ENCODE results near the gene MPPED1. TPM values are rescaled to one million over a fixed set of nuclear protein-coding genes. Genes with fewer than 3 reads are reported as not detected.

Gene MPPED1
- total RNA-seq, 1 donor from 2014 or later, result not detected

DNA sequence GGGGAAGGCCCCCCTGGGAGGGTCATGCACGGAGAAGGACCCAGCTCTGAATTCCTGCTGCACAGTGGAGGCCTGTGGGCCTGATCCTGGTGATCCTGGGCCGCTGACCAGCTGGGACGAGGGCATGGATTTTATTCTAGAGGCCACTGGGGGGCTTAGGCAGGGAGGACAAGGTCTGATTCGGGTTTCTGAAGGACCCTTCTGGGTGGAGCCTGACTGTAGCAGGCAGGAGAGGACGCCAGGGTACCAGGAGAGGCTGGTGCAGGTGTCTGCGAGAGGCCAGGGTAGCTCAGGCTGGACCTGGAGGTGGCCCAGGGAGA is 31.3 kb downstream of the MPPED1 start:
- FAIRE-seq, result no peak

DNA sequence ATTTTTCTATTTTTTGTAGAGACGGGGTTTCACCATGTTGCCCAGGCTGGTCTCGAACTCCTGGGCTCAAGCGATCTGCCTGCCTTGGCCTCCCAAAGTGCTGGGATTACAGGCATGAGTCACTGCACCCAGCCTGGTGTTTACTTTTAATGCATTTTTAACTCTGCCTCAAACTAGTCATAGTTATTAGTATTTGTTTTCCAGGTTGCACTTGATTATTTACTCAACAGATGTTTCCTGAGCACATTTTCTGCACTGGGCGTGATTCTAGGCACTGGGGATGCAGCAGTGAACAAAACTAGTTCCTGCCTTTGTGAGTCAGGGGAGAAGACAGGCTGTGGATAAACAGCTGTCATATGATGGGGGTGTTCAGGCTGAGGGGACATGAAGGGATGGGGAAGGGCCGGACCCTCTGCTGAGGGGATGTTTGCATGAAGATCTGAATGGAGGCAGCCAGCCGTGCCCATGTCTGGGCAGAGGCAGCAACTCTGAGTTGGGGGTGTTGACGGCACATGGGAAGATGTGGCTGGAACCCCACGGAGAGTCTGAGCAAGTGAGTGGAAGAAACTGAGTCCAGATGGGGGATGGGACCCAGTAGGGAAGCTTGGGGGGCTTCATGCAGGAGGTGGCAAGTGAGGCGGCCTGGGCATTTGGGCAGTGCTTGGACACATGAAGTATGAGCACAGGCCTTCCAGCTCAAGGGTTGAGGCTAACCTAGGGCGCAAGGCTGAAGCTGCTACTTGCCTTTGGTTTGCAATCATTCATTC is 34.4 kb downstream of the MPPED1 start:
- H3K27ac ChIP-seq (ENCODE audit: low read depth, low read length), result no peak overlapping the region
- H4K20me1 ChIP-seq (ENCODE audit: insufficient read depth, low read length), result no peaks in the 10 kb centered on the region
- TF ChIP-seq, protein P1, sequence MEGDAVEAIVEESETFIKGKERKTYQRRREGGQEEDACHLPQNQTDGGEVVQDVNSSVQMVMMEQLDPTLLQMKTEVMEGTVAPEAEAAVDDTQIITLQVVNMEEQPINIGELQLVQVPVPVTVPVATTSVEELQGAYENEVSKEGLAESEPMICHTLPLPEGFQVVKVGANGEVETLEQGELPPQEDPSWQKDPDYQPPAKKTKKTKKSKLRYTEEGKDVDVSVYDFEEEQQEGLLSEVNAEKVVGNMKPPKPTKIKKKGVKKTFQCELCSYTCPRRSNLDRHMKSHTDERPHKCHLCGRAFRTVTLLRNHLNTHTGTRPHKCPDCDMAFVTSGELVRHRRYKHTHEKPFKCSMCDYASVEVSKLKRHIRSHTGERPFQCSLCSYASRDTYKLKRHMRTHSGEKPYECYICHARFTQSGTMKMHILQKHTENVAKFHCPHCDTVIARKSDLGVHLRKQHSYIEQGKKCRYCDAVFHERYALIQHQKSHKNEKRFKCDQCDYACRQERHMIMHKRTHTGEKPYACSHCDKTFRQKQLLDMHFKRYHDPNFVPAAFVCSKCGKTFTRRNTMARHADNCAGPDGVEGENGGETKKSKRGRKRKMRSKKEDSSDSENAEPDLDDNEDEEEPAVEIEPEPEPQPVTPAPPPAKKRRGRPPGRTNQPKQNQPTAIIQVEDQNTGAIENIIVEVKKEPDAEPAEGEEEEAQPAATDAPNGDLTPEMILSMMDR (IDR thresholded peaks at IDR 0.05; ENCODE audit: insufficient read depth, low read depth, low read length), result no peak
- TF ChIP-seq EZH2 (IDR thresholded peaks at IDR 0.05; ENCODE audit: insufficient read depth, low read length), result no peak
- no peak overlapping the region for H3K9ac ChIP-seq (ENCODE audit: low read length)
- H3K79me2 ChIP-seq (ENCODE audit: insufficient read depth, low read length), result no peaks in the 10 kb centered on the region
- no peaks in the 10 kb centered on the region for H3K4me1 ChIP-seq (ENCODE audit: insufficient read depth, low read length)
- no peak overlapping the region for H2AFZ ChIP-seq (ENCODE audit: low read depth, low read length)
- no peaks in the 10 kb centered on the region for H3K36me3 Mint-ChIP-seq (ENCODE audit: low read depth, unreplicated experiment)
- peaks cover 8% of the 10 kb centered on the region for H3K9me3 Mint-ChIP-seq (ENCODE audit: unreplicated experiment)
- H3K27ac Mint-ChIP-seq (ENCODE audit: unreplicated experiment), result no peak overlapping the region
- peaks cover 56% of the 10 kb centered on the region for H3K27me3 Mint-ChIP-seq (ENCODE audit: low read depth, unreplicated experiment)
- FAIRE-seq, result no peak
- no peak overlapping the region for H3K4me3 ChIP-seq (ENCODE audit: insufficient read depth, low read depth, low read length)
- no peaks in the 10 kb centered on the region for H3K4me1 Mint-ChIP-seq (ENCODE audit: low read depth, unreplicated experiment)
- H3K4me2 ChIP-seq (ENCODE audit: low read length), result no peak overlapping the region
- no peaks in the 10 kb centered on the region for H3K9me3 ChIP-seq (ENCODE audit: insufficient read depth, low read depth, low read length)
- H3K27me3 ChIP-seq (ENCODE audit: insufficient read depth, low read length), result peaks cover 3% of the 10 kb centered on the region
- no peak for DNase-seq (ENCODE audit: low read depth)
- no peak overlapping the region for H3K4me3 Mint-ChIP-seq (ENCODE audit: unreplicated experiment)
- no peaks in the 10 kb centered on the region for H3K36me3 ChIP-seq (ENCODE audit: insufficient read depth, low read length)

More for the DNA sequence above, 31.3 kb downstream of the MPPED1 start:
- no peak for TF ChIP-seq EZH2 (IDR thresholded peaks at IDR 0.05; ENCODE audit: insufficient read depth, low read length)
- TF ChIP-seq, protein P1 (IDR thresholded peaks at IDR 0.05; ENCODE audit: insufficient read depth, low read depth, low read length), result no peak
- H3K9ac ChIP-seq (ENCODE audit: low read length), result no peak overlapping the region
- Mint-ChIP-seq H3K27me3 (ENCODE audit: low read depth, unreplicated experiment) (peaks cover 72% of the 10 kb centered on the region), H3K9me3 (ENCODE audit: unreplicated experiment) (peaks cover 6% of the 10 kb centered on the region), H3K4me3 (ENCODE audit: unreplicated experiment) (no peak overlapping the region), H3K27ac (ENCODE audit: unreplicated experiment) (no peak overlapping the region), H3K4me1 (ENCODE audit: low read depth, unreplicated experiment) (no peaks in the 10 kb centered on the region), H3K36me3 (ENCODE audit: low read depth, unreplicated experiment) (no peaks in the 10 kb centered on the region)
- H3K36me3 ChIP-seq (ENCODE audit: insufficient read depth, low read length), result no peaks in the 10 kb centered on the region
- H3K9me3 ChIP-seq (ENCODE audit: insufficient read depth, low read depth, low read length), result no peaks in the 10 kb centered on the region
- no peaks in the 10 kb centered on the region for H4K20me1 ChIP-seq (ENCODE audit: insufficient read depth, low read length)
- DNase-seq (ENCODE audit: low read depth), result no peak
- H3K27ac ChIP-seq (ENCODE audit: low read depth, low read length), result no peak overlapping the region
- peaks cover 7% of the 10 kb centered on the region for H3K27me3 ChIP-seq (ENCODE audit: insufficient read depth, low read length)
- H3K79me2 ChIP-seq (ENCODE audit: insufficient read depth, low read length), result no peaks in the 10 kb centered on the region
- H3K4me2 ChIP-seq (ENCODE audit: low read length), result no peak overlapping the region
- H2AFZ ChIP-seq (ENCODE audit: low read depth, low read length), result no peak overlapping the region
- H3K4me3 ChIP-seq (ENCODE audit: insufficient read depth, low read depth, low read length), result no peak overlapping the region
- no peaks in the 10 kb centered on the region for H3K4me1 ChIP-seq (ENCODE audit: insufficient read depth, low read length)

DNA sequence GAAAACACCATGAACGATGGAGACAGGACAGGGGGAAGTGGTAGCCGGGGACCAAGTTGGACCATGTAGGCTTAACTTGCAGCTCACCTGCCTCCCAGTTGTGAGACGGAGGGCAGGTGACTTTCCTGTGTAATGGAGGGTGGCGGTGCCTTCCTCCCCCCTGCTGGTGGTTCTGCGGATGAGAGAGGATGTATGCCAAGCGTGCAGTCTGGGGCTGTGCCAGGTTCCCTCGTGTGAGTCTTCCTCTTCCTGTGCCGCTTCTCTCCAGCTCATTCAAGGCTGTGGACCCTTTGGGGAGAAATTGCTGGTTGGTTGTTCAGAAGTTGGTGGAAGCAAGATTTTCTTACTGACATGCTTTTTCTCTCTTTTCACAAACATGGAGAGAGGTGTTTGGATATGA is 35.1 kb downstream of the MPPED1 start:
- no peaks in the 10 kb centered on the region for H3K36me3 ChIP-seq (ENCODE audit: insufficient read depth, low read length)
- H4K20me1 ChIP-seq (ENCODE audit: insufficient read depth, low read length), result no peaks in the 10 kb centered on the region
- H3K27me3 Mint-ChIP-seq (ENCODE audit: low read depth, unreplicated experiment), result peaks cover 56% of the 10 kb centered on the region
- H3K27ac Mint-ChIP-seq (ENCODE audit: unreplicated experiment), result no peak overlapping the region
- no peak for DNase-seq (ENCODE audit: low read depth)
- H3K4me3 ChIP-seq (ENCODE audit: insufficient read depth, low read depth, low read length), result no peak overlapping the region
- no peaks in the 10 kb centered on the region for H3K9me3 ChIP-seq (ENCODE audit: insufficient read depth, low read depth, low read length)
- no peaks in the 10 kb centered on the region for H3K27me3 ChIP-seq (ENCODE audit: insufficient read depth, low read length)
- no peaks in the 10 kb centered on the region for H3K36me3 Mint-ChIP-seq (ENCODE audit: low read depth, unreplicated experiment)
- H2AFZ ChIP-seq (ENCODE audit: low read depth, low read length), result no peak overlapping the region
- no peak overlapping the region for H3K9ac ChIP-seq (ENCODE audit: low read length)
- H3K9me3 Mint-ChIP-seq (ENCODE audit: unreplicated experiment), result peaks cover 8% of the 10 kb centered on the region
- TF ChIP-seq, protein P1 (IDR thresholded peaks at IDR 0.05; ENCODE audit: insufficient read depth, low read depth, low read length), result no peak
- TF ChIP-seq EZH2 (IDR thresholded peaks at IDR 0.05; ENCODE audit: insufficient read depth, low read length), result no peak
- no peaks in the 10 kb centered on the region for H3K4me1 ChIP-seq (ENCODE audit: insufficient read depth, low read length)
- no peaks in the 10 kb centered on the region for H3K79me2 ChIP-seq (ENCODE audit: insufficient read depth, low read length)
- no peaks in the 10 kb centered on the region for H3K4me1 Mint-ChIP-seq (ENCODE audit: low read depth, unreplicated experiment)
- no peak overlapping the region for H3K4me3 Mint-ChIP-seq (ENCODE audit: unreplicated experiment)
- no peak for FAIRE-seq
- H3K4me2 ChIP-seq (ENCODE audit: low read length), result no peak overlapping the region
- no peak overlapping the region for H3K27ac ChIP-seq (ENCODE audit: low read depth, low read length)

Data from astrocyte (in vitro differentiated cells and primary cell).